OCI-LY7 (cell line): ENCODE measurements around the gene TJP2.

Experiments
- CTCF ChIP-seq: fragments of 200-600 bp; sonication (generic); conservative IDR thresholded peaks from 2 replicates; pipeline ENCODE4 v1.5.1; 2014; ENCODE audit warnings: mild to moderate bottlenecking, antibody characterized with exemption, low read length, moderate library complexity, mixed read lengths
- EZH2phosphoT487 ChIP-seq: fragments of 200-600 bp; sonication (generic); IDR thresholded peaks from 2 replicates; pipeline ENCODE4 v1.6.1; 2018; ENCODE audit warnings: low read depth, borderline replicate concordance, mild to moderate bottlenecking, mixed run types, antibody characterized with exemption, low read length, moderate library complexity, mixed read lengths

GRCh38 chr9:69299315-69299714, 125.2 kb downstream of the TJP2 start:
- TF ChIP-seq CTCF (no peak), EZH2phosphoT487 (no peak)
